Fibroblast of mammary gland (primary cell): ENCODE data around the gene NLRC5.
"Not testable (repeated sequence)": the region's sequence is repeated elsewhere in the genome, so short reads cannot be mapped to it uniquely, and the experiment has no call there.

Experiments
- DNase-seq: peaks from one replicate; pipeline ENCODE4 v3.0.0-alpha.2; 2010; ENCODE audit warnings: low read depth
- H3K4me3 ChIP-seq: 2 replicates; pipeline ENCODE4 v1.5.1; 2011; ENCODE audit warnings: low read depth, mild to moderate bottlenecking, low read length, moderate library complexity; ENCODE audit not compliant: control insufficient read depth
- CTCF ChIP-seq: conservative IDR thresholded peaks from 2 replicates; pipeline ENCODE4 v1.5.1; 2011; ENCODE audit warnings: low read depth, low read length, inconsistent platforms; ENCODE audit not compliant: control insufficient read depth, insufficient read depth

Gene NLRC5

GRCh38 chr16:56981729-56982271 is 7.6 kb upstream of the NLRC5 start:
- H3K4me3 ChIP-seq, result no peak overlapping the region
- no peak for DNase-seq
- no peak for TF ChIP-seq CTCF

- DNase-seq, result no peak
- no peak overlapping the region for H3K4me3 ChIP-seq
- no peak for TF ChIP-seq CTCF
Observed at GRCh38 chr16:56982695-56983094, 6.7 kb upstream of the NLRC5 start.

GRCh38 chr16:56983211-56983751 is 6.1 kb upstream of the NLRC5 start:
- TF ChIP-seq CTCF, result no peak
- no peak for DNase-seq
- H3K4me3 ChIP-seq, result no peak overlapping the region

GRCh38 chr16:56984639-56985038 is 4.7 kb upstream of the NLRC5 start:
- DNase-seq, result no peak

GRCh38 chr16:56985288-56985961 is 3.9 kb upstream of the NLRC5 start:
- no peak overlapping the region for H3K4me3 ChIP-seq
- DNase-seq, result peak; percentile 91
- no peak for TF ChIP-seq CTCF

More at GRCh38 chr16:56984639-56985038, 4.7 kb upstream of the NLRC5 start:
- H3K4me3 ChIP-seq, result no peak overlapping the region
- TF ChIP-seq CTCF, result no peak

GRCh38 chr16:56985962-56986360 is 3.4 kb upstream of the NLRC5 start:
- DNase-seq, result no peak
- no peak for TF ChIP-seq CTCF
- no peak overlapping the region for H3K4me3 ChIP-seq

GRCh38 chr16:56986361-56986760 is 3.0 kb upstream of the NLRC5 start:
- H3K4me3 ChIP-seq, result no peak overlapping the region
- TF ChIP-seq CTCF, result no peak
- DNase-seq, result no peak

- not testable (repeated sequence) for H3K4me3 ChIP-seq, DNase-seq
Observed at GRCh38 chr16:56986908-56987307, 2.4 kb upstream of the NLRC5 start.
